Measurements from ENCODE around the gene RAD9A.

The RAD9A gene

GRCh38 chr11:67429038-67429668, 37.4 kb downstream of the RAD9A start:
- no peak for DNase-seq

- DNase-seq: no peak
These were observed 37.9 kb downstream of the RAD9A start for GRCh38 chr11:67429722-67430121.

- no peak for DNase-seq
These were observed 39.8 kb downstream of the RAD9A start for GRCh38 chr11:67431346-67432249.

GRCh38 chr11:67432655-67433349, 41.0 kb downstream of the RAD9A start:
- no peak for DNase-seq

GRCh38 chr11:67433536-67434394, 42.0 kb downstream of the RAD9A start:
- DNase-seq: no peak

- no peak for DNase-seq
These were observed 42.7 kb downstream of the RAD9A start for GRCh38 chr11:67434395-67434881.

GRCh38 chr11:67435031-67435726, 43.4 kb downstream of the RAD9A start:
- no peak for DNase-seq

GRCh38 chr11:67435727-67436458, 44.1 kb downstream of the RAD9A start:
- DNase-seq: no peak

GRCh38 chr11:67436459-67437081, 44.8 kb downstream of the RAD9A start:
- DNase-seq: peak; percentile 58

GRCh38 chr11:67437082-67437808, 45.5 kb downstream of the RAD9A start, which contains the start of gene PTPRCAP:
Gene PTPRCAP, minus strand, starts transcription at chr11:67437682. Its CDS starts 63 bp downstream, at chr11:67437619.
- peak; percentile 52 for DNase-seq

GRCh38 chr11:67437809-67438157, 46.0 kb downstream of the RAD9A start:
- DNase-seq: no peak

- DNase-seq: no peak
These were observed 46.5 kb downstream of the RAD9A start for GRCh38 chr11:67438158-67438902.

- no peak for DNase-seq
These were observed 47.8 kb downstream of the RAD9A start for GRCh38 chr11:67439321-67440228.

GRCh38 chr11:67440229-67441097, 48.7 kb downstream of the RAD9A start:
- DNase-seq: no peak

GRCh38 chr11:67441098-67441563, 49.3 kb downstream of the RAD9A start:
- no peak for DNase-seq

GRCh38 chr11:67441731-67442351, 50.1 kb downstream of the RAD9A start:
- no peak for DNase-seq
